ENCODE data around the gene PCGF3.
"Not testable (repeated sequence)": the region's sequence is repeated elsewhere in the genome, so short reads cannot be mapped to it uniquely, and the experiment has no call there.

PCGF3 gene

GRCh38 chr4:740011-740410, 34.4 kb downstream of the PCGF3 start:
- DNase-seq = no peak

DNA sequence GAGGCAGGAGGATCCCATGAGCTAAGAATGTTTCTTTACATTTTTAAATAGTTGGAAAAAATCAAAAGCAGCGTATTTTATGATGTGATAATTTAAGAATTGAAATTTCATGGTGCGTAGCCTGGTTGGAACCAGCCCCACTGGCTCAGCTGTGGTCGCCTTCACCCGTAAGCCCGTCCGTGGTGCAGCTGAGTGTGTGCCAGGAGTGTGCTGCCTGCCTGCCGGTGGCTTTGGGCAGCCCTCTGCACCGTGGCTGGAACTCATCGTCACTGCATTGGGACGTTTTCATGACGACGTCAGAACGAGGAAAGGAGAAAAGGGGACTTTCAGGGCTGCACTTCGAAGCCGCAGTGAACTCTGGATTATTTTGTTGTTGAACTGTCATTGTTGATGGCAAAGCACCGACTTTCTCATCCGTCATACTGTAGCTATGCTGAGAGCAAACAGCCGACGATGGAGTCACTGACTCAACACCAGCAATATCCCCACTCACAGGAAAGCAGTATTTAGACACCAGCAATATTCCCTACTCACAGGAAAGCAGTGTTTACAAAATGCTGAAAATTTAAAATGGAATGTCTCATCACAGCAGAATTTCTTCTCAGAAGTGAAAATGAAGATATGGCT, 35.1 kb downstream of the PCGF3 start:
- no peak for DNase-seq

- no peak for DNase-seq
These were observed 36.6 kb downstream of the PCGF3 start for GRCh38 chr4:742096-742741.

DNA sequence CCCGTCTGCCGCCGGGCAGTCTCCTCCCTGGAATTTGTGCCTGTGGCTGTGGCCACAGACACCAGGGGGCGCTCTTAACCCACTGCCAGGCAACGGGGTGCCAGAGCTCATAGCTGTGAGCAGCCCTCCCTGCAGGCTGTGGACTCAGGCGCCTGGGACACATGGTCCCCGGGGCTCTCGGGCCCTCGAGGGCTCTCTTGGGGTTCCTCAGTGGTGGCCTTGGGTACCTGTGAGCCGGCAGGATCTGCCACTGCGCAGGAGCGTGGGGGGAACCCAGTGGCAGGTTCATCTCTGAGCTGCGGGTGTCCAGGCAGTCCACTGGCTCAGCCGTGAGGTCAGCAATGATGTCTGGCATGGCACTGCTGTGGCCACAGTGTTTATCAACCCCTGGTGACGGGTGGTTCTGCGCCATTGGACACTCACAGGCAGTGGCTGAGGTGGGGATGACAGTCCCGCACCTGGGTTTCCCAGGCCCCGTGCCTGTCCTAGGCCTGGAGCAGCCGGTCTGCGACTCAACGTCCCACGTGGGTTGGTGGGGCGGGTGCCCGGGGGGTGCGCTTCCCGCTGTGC, 37.2 kb downstream of the PCGF3 start:
- DNase-seq = peak in 16 of 56 donors; percentile 18 to 69 (median 34)

DNA sequence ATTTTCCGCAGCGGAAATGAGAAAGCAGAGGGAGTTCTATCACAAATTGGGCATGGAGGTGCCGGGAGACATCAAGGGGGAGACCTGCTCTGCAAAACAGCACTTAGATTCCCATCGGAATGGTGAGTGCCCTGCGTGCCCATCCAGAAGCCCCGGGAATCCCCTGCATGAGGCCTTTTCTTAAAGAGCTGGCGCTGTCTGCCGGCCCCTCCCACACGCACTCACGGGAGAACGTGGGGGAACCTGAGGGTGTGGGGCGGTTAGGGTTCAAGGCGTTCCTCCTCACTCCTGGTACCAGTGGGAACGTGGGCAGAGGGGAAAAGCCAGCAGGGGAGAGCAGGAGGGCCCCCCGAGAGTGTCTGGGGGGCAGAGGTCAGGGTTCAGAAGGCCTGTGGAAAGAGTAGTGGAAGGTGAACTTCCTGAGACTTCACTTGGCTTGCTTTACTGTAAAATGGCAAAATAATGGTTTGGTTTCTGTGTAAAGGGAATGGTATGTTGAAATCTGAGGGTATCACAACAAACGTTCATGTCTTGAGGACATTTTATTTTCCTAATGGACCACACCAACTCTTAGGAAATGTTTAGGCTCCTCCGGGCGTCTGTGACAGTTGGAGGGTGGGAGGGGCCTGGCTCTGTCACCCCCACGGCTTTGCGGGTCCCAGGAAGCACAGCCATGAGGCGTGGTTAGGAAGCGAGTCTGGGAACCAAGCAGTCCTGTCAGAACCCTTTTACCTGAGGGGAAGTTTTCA, 38.0 kb downstream of the PCGF3 start:
- no peak for DNase-seq

- no peak for DNase-seq
These were observed 38.7 kb downstream of the PCGF3 start for GRCh38 chr4:744212-744841.

GRCh38 chr4:747546-748170, 42.0 kb downstream of the PCGF3 start:
- DNase-seq = no peak

GRCh38 chr4:748461-748860, 42.8 kb downstream of the PCGF3 start:
- DNase-seq = no peak

DNA sequence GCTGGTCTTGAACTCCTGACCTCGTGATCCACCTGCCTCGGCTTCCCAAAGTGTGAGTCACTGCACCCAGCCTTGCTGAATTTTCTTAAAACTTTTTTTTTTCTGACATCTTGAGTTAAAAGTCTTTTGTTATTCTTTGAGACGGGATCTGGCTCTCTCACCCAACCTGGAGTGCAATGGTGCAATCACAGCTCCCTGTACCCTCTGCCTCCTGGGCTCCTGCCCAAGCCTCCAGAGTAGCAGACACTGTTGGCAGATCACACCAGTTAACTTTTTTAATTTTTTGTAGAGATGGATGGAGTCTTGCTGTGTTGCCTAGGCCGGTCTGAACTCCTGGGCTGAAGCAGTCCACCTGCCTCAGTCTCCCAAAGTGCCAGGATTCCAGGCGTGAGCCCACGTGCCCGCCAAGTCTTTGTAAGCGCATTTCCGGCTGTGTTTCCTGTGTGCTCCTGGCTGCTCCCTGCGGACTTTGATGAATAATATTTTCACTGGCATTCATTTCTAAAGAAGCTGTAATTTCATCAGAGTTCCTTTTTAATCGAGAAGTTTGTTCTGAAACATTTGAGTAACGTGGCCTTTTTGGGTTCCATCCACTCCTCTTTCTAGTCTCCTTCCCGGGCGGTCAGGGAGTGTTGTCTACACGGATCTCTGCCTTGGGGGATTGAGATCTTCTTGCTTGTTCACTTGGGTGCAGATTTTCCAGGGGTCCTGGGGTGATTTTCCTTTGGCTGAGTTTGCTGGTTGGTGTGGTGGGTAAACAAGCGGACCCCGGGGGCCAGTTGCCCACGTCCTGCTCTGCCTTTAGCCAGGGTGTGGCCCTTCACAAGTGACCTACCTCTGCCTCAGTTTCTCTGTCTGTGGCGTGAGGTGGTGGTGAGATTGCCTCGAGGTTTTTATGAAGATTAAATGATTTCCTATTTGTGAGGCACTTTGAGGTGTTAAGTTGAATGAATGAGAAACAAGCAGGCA, 44.4 kb downstream of the PCGF3 start:
- peak in 1 of 56 donors; percentile 42 for DNase-seq

DNA sequence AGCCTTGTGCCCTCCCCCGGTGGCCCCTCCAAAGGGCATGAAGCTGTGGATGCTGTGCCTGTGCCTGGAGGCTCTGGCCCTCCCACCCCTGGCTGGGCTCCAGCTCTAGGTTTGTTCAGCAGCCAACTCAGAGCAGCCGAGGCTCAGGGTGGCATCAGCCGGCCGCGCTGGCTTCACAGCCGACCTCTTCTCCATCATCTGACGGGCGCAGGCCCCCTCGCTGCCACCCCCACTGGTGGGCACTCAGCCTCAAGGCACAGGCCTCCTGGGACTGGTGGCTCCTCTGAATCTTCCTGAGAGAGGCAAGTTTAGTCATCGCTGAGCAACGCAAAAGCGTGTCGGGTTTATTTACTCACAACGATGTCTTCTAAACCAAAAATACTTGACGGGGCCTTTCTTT, 46.0 kb downstream of the PCGF3 start:
- DNase-seq = peak in 24 of 56 donors; percentile 14 to 61 (median 42)

DNA sequence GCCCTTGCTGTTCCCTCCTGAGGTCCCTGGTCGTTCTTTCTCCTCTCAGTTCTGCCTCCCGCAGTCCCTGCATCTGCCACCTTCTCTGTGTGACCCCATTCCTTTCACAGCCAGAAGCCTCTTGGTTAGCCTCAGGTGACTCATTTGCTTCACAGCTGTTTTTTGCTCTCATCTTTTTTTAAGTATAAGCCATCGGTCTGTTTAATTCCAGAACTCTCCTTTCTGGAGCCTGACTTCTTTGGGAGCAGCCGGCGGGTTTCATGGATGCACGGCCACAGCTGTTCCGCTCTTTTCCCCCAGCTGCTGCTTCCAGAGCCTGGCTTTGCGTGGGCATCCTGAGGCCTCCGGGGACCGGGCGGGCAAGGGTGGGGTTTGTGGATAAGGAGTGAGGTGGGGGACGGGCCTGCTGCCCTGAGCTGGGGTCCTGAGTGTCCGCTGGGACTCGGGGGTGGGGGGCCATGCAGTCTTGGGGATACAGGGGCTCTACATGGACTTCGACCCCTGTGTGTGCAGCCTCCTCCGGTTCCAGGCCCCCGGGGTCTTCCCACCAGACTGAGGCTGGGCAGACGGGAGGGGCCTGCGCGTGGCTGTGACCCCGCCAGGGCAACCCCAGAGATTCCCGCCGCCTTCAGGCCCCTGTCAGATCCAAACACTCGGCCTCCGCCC, 46.7 kb downstream of the PCGF3 start:
- no peak for DNase-seq

DNA sequence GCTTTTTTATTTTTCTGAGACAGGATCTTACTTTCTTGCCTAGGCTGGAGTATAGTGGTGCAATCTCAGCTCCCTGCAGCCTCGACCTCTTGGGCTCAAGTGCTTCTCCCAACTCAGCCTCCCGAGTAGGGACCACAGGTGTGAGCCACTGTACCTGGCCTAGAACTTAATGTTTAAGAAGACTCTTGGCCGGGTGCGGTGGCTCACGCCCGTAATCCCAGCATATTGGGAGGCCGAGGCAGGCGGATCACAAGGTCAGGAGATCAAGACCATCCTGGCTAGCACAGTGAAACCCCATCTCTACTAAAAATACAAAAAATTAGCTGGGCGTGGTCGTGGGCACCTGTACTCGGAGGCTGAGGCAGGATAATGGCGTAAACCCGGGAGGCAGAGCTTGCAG, 47.6 kb downstream of the PCGF3 start:
- DNase-seq = not testable (repeated sequence)

- no peak for DNase-seq
These were observed 48.8 kb downstream of the PCGF3 start for GRCh38 chr4:754221-755120.

DNA sequence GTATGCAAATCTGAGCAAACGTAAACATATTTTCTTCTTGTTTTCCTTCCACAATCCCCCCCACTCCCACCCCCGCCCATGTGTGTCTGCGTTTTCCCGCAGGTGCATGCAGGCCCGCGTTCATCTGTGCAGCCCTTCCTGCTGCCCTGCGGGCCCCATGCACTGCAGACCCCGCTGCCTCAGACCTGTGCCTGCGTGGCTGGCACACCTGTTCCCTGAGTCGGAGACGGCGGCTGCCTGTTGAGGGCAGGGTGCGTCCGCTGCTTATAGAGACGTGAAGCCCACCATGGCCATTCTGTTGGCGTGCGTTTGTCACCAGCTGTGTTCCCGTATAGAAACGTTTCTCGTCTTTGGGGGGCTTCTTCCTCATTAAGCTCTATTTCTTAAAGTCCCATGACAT, 51.5 kb downstream of the PCGF3 start:
- no peak for DNase-seq

DNA sequence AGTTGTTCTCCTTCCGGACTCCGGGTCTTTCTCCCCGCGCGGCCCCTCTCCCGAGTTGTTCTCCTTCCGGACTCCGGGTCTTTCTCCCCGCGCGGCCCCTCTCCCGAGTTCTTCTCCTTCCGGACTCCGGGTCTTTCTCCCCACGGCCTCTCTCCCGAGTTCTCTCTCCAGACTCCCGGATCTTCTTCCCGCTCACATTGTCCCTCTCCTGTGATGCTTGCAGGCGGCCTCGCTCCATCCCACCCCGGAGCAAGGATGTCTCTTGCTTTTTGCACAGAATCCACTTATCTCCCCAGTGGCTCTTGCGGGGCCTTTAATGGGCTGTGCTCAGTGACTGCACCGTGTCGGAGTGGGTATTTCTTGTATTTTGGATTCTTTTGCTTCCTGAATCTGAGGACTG, 54.2 kb downstream of the PCGF3 start:
- DNase-seq = not testable (repeated sequence)

GRCh38 chr4:760616-761015, 55.0 kb downstream of the PCGF3 start:
- DNase-seq = no peak

GRCh38 chr4:761086-761485, 55.5 kb downstream of the PCGF3 start:
- DNase-seq = no peak

DNA sequence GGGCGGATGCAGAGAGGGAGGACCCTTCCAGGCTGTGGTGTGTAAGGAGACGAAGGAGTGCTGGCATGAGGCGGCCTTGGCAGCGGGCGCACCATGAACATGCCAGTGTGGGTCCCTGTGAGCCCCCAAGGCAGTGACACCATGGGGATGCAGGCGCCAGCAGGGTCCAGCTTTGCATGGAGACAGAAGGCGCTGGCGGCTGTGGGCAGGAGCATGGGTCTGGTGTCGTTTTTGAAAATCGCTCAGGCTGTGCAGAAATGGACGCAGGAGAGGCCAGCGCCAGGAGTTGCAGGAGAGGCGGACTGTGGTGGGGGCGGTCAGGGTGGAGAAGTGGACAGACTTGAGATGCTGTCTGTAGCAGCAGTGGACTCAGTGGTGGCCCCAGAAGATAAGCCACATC, 56.1 kb downstream of the PCGF3 start:
- DNase-seq = no peak

All from amygdala (tissue), 56 donors.